ENCODE measurements around the gene FOXRED1.

DNA sequence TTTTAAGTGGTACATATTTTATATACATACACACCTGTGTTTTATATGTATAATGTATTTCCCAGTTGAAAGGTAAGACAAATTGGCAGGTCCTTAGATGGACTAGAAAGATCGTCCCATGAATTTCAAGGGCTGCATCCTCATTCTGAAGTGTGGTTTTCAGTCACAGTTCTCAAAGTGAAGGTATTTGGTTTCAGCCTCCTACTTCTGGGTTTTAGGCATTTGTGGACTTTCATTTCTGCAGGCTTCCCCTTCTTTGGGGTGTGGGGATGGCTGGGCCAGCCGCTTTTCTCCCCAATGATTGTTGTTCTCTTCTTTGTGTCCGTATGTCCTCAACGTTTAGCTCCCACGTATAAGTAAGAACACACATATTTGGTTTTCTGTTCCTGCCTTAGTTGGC, 44.9 kb downstream of the FOXRED1 start:
- TF ChIP-seq, protein P1, sequence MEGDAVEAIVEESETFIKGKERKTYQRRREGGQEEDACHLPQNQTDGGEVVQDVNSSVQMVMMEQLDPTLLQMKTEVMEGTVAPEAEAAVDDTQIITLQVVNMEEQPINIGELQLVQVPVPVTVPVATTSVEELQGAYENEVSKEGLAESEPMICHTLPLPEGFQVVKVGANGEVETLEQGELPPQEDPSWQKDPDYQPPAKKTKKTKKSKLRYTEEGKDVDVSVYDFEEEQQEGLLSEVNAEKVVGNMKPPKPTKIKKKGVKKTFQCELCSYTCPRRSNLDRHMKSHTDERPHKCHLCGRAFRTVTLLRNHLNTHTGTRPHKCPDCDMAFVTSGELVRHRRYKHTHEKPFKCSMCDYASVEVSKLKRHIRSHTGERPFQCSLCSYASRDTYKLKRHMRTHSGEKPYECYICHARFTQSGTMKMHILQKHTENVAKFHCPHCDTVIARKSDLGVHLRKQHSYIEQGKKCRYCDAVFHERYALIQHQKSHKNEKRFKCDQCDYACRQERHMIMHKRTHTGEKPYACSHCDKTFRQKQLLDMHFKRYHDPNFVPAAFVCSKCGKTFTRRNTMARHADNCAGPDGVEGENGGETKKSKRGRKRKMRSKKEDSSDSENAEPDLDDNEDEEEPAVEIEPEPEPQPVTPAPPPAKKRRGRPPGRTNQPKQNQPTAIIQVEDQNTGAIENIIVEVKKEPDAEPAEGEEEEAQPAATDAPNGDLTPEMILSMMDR (IDR thresholded peaks at IDR 0.05; ENCODE audit: insufficient read depth, low read depth, low read length) = no peak
- TF ChIP-seq EZH2 (IDR thresholded peaks at IDR 0.05; ENCODE audit: insufficient read depth, low read length) = no peak

Measured in astrocyte (in vitro differentiated cells and primary cell).